PC-3 (cell line): Measurements from ENCODE around the gene PIMREG.

Experiments used
- CTCF ChIP-seq: fragments of 300-600 bp; sonication (generic); conservative IDR thresholded peaks from 2 replicates; pipeline ENCODE4 v1.5.1; 2017; ENCODE audit warnings: antibody characterized with exemption, low read depth, mild to moderate bottlenecking, low read length
- EZH2 ChIP-seq: fragments of 300-600 bp; sonication (generic); IDR thresholded peaks from one replicate; pipeline ENCODE4 v1.6.1; 2017; ENCODE audit warnings: antibody characterized with exemption, mild to moderate bottlenecking, low read length; ENCODE audit not compliant: unreplicated experiment
- EZH2phosphoT487 ChIP-seq: fragments of 300-600 bp; sonication (generic); IDR thresholded peaks from 2 replicates; pipeline ENCODE4 v1.6.1; 2018; ENCODE audit warnings: mild to moderate bottlenecking, antibody characterized with exemption, low read length, borderline replicate concordance

- no peak for TF ChIP-seq EZH2
- TF ChIP-seq CTCF, result no peak
- no peak for TF ChIP-seq EZH2phosphoT487
These were observed 12.1 kb downstream of the PIMREG start for GRCh38 chr17:6456321-6456720.
